Right lung (tissue), 5 donors: ENCODE data around the gene CADPS. TPM values are rescaled to one million over a fixed set of nuclear protein-coding genes. Genes with fewer than 3 reads are reported as not detected.

Experiments used
- DNase-seq, 2 donors: peaks; one replicate each; pipeline ENCODE4 v3.0.0-alpha.2; 2013
- polyA plus RNA-seq, 5 donors: library from polyadenylated mRNA; unstranded; fragments of 120-200 nt; gene quantifications; one replicate each; pipeline versions ENCODE4 v1.2.1 to v1.2.3, GENCODE V29; 2013; ENCODE audit warnings: inconsistent platforms in 1 of 5, low replicate concordance in 1 of 5; ENCODE audit not compliant: insufficient read length in 5 of 5, insufficient read depth in 1 of 5

Gene CADPS
- polyA plus RNA-seq, 5 donors: 1.3 to 3.3 (median 1.6) TPM

DNA sequence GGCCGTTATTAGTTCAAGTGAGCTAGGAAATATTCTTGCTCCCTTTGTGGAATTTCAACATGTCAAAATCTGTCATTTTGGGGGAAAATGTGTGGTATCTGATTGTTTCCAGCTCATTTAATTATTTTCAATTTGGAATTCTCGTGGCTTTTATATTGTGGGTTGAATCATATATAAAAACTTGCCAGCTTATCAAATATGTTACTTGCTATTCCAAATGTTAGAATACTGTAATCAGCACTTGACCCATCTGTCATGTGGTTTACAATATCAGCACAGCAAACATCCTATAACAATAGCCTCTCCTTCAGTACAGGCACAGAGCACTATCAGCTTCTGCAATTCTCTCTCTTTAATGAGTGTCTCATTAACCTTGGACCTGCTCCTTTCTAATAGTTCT is 371.7 kb downstream of the CADPS start:
- DNase-seq: no peak

DNA sequence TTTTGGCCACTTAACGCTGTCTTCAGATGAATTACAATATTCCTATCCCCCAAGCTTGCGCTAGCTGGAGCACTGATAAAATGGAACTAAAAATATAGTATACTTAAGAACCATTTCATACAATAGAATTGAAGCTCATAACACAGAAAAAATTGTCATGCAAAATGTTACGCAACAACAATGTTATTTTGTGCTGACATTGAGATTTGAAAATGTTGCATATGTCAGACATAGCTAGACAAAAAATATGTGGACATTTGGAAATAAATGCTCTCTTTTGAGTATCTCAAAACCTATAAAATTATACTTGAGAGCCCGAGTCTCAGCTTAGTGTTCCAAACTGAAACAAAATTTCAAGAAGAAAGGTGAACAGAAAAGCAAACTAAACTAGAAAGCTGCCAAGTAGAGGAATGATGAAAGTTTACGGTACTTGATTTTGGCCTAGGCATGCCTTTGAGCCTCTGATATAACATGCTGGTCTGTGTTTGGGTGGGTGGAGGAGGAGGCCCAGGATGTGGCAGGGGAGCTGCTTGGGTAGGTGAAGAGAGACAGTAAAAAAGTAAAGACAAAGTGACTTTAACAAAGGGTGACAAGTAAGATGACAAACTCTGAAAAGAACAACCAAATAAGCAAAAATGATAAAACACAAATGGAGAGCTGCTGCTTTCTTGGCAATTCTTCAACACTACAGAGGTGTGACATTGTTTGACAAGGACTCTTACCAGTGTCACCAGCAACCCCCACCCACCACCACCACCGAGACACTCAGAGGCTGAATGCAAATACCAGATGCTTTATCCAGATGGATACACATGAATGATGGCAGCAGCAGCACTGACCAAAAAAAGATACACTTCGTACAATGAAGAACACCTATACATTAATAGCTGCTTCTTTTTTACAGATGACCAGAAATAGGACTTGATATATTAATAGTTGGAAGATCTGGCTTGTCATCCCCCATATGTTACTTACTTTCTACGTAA is 372.6 kb downstream of the CADPS start:
- no peak for DNase-seq

DNA sequence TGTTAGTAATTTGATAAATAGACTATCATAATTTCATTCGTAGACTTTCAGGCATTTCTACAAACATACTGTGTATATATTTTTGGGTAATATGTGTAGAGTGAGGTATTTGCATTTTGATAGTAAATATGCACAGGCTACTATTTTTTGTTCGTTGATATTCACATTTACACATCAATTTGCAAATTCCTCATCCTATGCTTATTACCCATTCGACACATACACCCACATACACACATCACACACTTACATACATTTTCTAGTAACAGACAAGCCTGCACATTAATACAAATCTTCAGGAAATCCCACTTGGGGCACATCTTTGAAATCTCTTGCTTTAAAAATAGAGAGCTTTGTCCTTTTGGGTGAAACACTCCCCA is 373.9 kb downstream of the CADPS start:
- DNase-seq: no peak

DNA sequence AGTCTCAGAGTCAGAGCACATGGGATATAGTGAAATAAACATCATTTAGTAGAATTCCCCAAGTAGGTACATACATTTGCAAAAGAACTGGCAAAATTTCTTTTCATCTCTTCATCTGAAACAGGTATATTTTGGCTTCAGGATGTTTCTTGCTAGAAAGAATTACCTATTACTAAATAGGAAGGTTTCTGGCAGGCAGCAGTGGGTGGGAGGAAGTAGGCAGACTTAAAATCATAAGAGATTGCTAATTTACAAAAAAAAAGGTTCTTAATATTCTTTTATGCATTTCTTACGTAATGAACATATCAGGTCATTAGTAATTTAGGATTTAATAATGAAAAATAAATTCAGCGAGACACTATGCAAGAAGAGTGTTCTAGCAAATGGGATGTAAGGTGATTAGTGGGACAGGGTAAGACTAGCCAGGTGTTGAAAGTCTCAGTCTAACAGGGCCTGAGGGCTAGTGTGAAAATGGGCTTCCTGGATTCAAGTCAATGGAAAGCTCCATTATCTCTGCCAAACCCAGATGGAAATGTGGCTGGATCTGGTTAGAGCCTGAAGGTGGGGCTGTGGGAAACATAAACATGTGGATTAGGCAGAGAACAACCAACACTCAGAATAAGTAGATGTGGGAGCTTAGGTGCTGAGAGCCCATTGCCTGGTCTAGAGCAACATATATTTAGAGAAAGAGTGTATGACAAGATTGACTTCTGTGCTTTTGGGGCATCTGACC is 374.5 kb downstream of the CADPS start:
- no peak for DNase-seq

DNA sequence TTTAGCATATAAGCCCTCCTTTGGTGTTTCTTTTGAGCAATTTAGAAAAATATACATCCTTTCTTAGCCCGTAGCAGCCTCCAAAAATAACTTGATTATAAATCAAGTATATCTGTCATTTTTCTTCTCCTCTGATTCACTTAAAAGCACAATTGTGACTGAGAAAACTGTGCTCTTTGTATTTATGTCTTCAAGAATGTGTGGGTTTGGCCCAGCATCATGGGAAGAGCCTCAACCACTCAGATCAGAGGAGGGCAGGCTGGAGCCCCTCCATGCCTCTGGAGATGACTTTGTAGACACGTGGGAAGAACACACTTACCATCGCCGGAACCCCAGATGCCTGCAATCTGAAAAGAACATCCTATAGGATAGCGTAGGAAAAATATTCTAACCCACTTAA is 378.1 kb downstream of the CADPS start:
- no peak for DNase-seq

DNA sequence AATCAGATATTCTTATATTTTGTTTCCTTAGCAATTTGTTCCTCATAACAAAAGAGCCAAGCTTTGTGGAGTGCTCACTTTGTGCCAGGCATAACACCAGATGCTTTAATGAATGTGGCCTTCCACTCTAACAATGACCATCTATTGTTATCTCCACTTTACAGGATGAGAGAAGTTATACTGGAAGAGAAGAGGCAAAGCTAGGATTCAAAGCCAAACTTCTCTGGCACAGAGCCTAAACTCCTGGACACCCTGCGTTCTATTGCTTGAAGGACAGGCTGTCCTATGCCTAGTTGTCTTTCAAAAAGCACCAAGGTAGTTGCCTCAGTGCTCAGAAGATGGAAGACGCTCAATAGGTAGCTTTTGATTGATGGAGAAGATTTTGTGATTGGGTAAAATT is 378.7 kb downstream of the CADPS start:
- DNase-seq: no peak

DNA sequence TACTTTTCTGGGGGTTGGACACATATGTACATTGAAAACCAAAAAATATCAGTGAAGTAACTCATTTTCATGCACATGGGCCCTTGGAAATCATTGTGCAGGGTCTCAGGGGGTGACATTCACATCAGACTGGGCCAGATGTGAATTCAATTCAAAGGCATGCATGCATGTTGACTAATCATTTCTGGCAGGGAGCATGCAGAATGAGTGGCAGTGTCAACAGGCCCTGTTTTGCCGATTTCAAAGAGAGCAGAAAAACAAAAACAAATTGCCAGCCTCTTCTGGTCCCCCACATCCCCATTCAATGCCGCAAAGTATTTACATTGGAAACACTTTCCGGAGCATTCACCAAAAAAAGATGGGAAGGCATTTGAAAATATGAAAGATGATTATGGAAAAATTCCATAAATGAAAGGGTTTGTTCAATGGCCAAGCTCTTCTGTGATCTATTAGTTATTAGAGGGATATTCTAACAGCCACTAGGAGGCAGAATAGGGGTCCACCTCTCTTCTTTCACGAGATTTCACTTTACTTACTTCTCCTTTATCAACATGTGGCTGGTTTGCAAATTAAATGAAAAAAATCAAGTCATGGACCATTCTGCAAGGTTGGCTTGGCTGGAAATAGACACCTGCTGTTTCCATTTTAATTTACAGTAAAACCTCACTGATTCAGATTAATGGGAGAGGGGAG is 382.0 kb downstream of the CADPS start:
- no peak for DNase-seq

DNA sequence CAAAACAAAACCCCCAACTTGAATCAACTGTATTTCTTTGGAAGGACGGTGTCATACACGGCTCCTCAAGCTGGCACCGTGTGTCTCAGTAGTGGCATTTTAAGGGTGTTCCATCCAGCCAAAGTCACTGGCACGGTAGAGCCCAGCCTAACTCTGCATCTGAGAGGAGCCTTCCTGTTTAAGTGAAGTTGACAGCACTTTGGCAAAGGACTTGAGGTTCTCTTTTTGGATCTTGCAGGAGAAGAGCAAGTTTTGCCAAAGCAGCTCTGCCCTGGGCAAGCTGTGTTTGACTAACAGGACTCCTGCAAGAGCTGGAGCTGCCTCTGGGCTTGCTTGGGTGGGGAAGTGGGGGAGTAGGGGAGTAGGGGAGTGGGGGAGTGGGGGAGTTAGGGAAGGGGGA is 392.3 kb downstream of the CADPS start:
- DNase-seq: no peak

DNA sequence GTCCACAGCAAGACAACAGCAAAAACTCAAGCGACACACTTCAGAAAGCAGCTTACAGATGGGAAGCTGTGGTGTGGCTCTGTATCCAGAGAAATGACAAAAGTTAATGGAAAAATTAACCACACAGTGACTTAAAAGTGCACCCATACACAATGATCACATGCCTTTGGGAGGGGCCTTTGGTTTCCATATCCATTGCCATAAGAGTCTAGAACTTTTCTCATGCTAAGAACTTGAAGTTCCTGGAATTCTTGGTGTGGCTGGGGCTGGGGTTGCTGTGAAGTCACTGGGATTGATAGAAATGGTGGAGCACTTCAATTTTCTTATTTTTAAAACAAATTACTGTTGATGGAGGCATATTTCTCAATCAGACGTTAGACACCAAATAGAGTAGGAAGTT is 393.3 kb downstream of the CADPS start:
- no peak for DNase-seq

DNA sequence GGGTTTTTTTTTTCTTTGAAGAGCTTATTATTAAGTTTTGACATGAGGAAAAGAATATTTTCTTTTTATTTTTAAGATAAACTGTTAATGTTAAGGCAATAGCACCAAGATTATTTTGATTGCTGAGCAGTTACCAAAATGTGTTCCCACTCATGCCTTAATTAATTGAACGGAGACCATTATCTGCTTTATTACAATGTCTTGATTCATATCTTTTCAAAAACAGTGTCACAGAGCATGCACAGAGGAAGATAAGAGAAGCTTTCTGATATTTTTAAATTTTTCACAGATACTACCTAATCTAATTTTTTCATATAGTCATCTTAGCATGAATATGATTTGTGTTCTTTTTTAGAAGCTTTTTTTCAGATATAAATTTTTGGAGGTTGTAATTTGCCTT is 395.2 kb downstream of the CADPS start:
- DNase-seq: no peak

DNA sequence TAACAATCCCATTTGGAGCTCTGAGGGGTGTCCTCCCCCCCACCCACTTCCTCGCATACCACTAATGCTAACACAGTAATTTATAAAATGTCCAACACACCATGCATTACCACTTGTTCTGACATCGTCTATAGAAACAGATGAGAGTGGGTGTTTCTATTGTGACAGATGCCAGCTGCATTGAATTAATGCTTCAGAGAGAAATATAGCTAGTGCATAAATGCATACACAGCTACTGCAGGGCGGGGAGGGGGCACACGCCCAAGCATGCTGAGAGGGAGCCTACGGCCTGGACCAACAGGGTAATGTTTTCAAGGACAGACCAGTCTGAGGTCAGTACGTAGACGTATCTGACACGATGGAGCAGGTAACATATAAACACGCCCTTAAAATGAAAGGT is 395.9 kb downstream of the CADPS start:
- no peak for DNase-seq

DNA sequence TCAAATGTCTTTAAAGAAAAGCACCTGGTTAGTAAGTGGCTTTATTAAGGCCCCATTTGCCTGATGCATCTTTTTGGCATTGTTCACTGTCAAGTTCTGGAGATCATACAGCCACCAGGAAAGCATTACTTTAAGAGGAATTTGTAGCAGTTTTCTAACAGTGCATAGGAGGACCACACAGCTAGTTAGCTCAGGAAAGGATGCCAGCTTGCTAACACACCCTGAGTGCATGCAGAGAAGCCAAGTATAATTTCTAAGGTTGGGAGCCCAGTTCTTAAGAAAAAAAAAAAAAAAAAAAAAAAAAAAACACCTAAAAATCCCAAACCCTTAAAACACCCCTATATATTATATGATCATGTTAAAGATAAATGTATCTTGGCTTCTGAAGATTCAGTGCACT is 399.9 kb downstream of the CADPS start:
- no peak for DNase-seq

DNA sequence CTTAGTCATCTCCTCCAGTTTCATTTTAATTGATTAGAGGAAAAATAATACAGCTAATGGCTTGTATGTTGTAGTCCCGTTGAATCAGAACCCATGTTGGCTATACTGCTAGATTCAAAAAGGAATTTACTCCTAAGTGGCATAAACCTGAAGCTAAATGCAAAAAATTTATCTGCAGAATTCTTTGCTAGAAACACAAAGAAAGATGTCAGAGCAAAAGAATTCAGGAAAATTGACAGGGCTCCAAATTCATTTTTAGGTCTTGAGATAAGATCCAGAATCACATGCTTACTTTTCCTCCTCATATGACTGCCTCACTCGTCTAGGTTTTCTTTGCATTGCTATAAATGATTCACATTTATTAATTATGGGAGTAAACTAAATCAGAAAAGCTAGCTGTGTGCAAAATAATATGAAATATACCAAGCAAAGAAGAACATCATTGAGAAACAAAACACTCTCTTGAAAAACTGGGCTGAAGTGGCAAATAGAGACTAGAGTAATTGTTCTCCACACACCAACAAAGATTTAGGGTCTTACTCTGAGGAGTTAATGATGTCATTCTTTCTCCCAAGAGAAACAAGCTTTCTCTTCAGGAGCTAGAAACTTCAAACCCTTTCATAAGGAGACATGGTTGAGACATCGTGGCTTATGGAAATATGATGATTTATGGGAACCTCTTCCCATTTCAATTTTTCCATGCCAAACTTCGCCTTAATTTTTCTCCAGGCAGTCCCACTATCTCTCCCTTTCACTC is 407.1 kb downstream of the CADPS start:
- DNase-seq: no peak

DNA sequence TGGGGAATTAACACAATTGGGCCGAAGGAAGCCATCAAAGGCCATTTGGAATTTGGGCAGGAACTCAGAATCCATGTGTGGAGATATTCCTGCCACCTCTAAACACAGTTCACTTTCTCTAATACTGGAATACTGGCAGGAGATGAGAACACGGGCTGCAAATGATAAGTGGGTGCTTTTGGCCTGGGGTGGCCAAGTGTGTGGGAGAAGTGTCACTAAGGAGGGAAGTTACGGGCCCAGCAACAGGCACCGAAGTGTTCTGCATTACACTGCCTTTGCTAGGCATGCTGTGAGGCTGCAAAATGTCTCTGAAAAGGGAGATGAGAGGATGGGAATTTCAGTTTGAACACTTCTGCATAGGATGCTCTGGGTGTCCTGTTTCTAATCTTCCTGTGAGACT is 412.4 kb downstream of the CADPS start:
- no peak for DNase-seq

DNA sequence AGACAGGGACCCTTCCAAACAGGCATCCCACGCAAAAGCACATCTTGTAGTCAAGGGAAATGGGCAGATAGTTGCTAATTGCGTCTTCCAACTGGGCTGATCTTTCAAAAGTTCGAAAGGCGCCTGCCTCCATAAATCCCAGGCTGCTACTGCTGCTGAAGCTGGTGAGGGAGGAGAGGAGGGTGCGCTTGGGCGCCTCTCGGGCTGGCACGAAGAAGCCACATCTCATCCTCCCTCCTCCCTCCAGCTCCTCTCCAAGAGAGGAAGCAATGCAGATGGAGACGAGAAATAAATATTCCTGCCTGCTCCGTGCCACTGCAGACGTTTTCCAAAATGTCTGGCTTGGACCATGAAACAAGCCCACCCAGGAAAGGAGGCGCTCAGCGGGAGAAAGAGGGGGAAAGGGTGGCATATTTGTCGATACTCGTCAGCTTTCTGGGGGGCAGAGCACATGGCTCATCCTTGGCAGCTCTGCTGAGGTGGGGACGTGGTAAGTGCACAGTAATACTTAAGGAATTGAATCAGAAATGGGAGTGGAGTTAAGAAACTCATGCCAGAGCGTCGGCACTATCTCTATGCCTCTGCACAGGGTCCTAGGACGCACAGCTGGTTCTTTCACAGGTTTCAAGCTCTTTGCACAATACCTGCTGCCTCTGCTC is 413.0 kb downstream of the CADPS start:
- DNase-seq: no peak

DNA sequence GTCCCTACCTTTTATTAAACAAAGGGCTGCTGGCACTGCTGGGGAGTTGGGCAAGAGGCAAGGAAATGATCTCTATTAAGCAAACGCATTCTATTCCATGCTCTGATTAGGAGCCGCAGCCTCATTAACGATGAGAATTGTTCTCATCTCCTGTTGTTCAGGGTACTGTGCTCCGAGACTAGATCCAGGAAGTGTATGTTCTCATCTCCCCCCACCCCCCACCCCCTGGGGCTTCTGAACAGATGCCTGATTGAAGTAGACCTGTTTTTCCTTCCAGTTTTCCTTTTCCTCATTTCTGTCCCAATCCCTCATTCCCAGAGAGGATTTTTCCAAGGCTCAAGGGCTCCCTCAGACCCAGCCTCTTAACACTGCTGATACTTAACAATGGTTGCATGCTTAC is 420.3 kb downstream of the CADPS start:
- no peak for DNase-seq

DNA sequence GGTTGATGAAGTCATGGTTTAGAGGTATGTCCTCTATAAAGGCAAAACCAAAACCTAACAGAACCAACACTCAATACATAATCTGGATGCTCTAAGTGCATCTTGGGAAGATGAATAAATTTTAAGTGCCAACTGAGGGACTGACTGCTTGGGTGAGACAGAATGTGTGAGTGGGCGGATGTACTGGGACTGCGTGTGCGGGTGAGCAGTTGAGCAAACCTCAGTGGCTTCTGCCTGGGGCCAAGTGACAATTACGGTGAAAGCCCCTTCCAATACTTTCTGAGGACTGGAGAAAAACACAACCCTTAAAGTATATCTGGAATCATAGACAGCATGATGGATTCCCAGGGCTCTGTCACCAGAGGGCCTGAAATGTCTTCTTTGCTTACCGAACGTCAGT is 421.8 kb downstream of the CADPS start:
- DNase-seq: no peak

DNA sequence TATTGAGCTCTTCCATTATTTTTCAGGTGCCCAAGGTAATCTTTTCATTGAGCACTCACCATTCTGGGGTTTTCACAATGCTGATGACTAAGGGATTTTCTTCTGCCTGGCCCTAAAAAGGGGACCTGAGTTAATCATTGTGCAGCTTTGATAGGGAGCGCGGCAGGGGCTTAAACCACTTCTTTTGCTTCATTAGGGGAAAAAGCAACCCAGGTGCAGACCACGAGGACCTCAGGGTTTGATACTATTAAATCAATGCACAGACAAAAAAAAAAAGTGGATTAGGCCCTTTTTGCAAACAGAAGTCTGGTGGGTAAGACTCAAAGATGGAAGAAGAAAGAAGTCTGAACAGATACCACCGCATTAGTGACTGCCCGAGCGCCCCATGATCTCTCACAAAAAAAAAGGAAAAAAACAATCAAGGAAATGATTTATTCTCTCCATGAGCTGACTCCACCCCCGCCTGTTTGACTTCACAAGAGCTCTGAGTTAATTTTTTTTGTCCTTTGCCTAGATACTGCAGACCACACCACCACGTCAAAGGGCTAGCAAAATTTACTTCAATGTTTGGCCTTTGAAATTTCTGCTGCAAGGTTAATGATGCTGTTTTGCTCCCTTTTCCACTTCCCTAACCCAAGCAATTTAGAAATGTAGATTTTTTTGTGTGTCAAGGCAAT is 423.9 kb downstream of the CADPS start:
- no peak for DNase-seq

DNA sequence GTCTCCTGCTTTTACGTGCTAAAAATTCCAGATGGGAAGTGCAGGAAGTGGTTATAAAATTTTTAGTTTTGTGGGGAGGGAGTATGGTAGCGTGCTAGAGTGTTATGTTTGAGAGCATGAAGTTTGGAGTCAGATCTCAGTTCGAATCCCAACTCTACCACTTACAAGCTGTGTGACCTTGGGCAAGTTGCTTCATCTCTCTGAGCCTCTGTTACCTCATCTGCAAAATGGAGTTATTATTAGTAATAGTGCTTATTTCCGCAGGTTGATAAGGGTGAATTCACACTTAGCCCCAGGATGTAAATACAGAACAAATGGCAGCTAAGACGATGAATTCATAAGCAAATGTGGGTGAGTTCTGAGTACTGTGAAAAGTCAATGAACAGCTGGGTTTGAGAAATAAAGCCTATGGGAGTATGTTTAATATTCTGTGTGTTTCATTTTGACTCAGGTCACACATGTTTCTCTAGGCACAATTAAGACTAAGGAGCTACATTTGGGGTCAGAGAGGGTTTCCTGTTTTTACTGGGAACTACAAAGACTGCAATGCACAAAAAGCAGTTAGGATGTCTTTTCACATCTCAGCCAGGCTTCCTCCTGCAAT is 428.8 kb downstream of the CADPS start:
- DNase-seq: no peak

DNA sequence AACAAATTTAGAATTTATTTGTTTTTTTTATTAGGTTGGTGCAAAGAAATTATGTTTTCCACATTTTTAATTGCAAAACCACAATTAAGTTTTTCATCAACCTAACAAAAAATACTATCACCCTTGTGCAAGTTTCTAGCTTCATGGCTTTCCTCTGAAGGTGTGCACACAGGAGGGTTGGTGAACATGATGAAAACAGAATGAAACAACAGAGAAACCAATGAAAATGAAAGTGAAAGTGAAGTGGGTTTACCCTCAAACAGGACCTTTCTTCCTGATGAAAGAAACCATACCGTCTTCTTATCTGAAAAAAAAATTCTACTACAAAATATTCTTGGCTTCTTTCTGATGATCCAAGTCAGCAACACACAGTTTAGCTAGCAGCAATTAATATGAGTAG is 429.9 kb downstream of the CADPS start:
- DNase-seq: no peak
